Neural cell (in vitro differentiated cells): ENCODE results near the gene CAPZA2.

ENCODE experiments used
- EP300 ChIP-seq: fragments of 450-650 bp; conservative IDR thresholded peaks from 2 replicates; pipeline ENCODE4 v1.6.1; 2014; ENCODE audit warnings: antibody characterized with exemption, mild to moderate bottlenecking, moderate library complexity; ENCODE audit not compliant: poor library complexity, severe bottlenecking
- EZH2 ChIP-seq: fragments of 200-600, 300-800 bp; shearing (Covaris generic), sonication (generic); IDR thresholded peaks from 2 replicates; pipeline ENCODE4 v1.6.1; 2014; ENCODE audit warnings: antibody characterized with exemption, low read length, borderline replicate concordance, mild to moderate bottlenecking; ENCODE audit not compliant: insufficient read depth, poor library complexity, severe bottlenecking
- MXI1 ChIP-seq: fragments of 450-650 bp; conservative IDR thresholded peaks from 2 replicates; pipeline ENCODE4 v1.6.1; 2014; ENCODE audit warnings: antibody characterized with exemption, mild to moderate bottlenecking; ENCODE audit not compliant: poor library complexity, severe bottlenecking
- POLR2AphosphoS5 ChIP-seq: IDR thresholded peaks from 2 replicates; pipeline ENCODE4 v1.6.1; 2012
- TAF1 ChIP-seq: IDR thresholded peaks from 2 replicates; pipeline ENCODE4 v1.6.1; 2012; ENCODE audit warnings: low read depth
- TF ChIP-seq, protein P1 (sequence below): fragments of 450-650 bp; IDR thresholded peaks from 2 replicates; pipeline ENCODE4 v1.5.1; 2014; ENCODE audit warnings: antibody characterized with exemption, mild to moderate bottlenecking, moderate library complexity; ENCODE audit not compliant: poor library complexity, severe bottlenecking
- TF ChIP-seq, protein P2 (sequence below): IDR thresholded peaks from 2 replicates; pipeline ENCODE4 v1.6.1; 2012; ENCODE audit warnings: borderline replicate concordance

DNA sequence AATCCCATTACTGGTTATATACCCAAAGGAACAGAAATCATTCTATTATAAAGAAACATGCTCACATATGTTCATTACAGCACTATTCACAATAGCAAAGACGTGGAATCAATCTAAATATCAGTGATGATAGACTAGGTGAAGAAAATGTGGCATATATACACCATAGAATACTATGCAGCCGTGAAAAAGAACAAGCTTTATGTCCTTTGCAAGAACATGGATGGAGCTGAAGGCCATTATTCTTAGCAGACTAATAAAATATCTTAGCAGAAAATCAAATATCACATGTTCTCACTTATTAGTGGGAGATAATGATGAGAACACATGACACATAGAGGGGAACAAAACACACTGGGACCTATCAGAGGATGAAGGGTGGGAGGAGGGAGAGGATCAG is 38.8 kb downstream of the CAPZA2 start:
- TF ChIP-seq, protein P1, sequence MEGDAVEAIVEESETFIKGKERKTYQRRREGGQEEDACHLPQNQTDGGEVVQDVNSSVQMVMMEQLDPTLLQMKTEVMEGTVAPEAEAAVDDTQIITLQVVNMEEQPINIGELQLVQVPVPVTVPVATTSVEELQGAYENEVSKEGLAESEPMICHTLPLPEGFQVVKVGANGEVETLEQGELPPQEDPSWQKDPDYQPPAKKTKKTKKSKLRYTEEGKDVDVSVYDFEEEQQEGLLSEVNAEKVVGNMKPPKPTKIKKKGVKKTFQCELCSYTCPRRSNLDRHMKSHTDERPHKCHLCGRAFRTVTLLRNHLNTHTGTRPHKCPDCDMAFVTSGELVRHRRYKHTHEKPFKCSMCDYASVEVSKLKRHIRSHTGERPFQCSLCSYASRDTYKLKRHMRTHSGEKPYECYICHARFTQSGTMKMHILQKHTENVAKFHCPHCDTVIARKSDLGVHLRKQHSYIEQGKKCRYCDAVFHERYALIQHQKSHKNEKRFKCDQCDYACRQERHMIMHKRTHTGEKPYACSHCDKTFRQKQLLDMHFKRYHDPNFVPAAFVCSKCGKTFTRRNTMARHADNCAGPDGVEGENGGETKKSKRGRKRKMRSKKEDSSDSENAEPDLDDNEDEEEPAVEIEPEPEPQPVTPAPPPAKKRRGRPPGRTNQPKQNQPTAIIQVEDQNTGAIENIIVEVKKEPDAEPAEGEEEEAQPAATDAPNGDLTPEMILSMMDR: no peak
- TF ChIP-seq EZH2 (no peak), EP300 (no peak), POLR2AphosphoS5 (no peak), MXI1 (no peak), TAF1 (no peak)
- TF ChIP-seq, protein P2, sequence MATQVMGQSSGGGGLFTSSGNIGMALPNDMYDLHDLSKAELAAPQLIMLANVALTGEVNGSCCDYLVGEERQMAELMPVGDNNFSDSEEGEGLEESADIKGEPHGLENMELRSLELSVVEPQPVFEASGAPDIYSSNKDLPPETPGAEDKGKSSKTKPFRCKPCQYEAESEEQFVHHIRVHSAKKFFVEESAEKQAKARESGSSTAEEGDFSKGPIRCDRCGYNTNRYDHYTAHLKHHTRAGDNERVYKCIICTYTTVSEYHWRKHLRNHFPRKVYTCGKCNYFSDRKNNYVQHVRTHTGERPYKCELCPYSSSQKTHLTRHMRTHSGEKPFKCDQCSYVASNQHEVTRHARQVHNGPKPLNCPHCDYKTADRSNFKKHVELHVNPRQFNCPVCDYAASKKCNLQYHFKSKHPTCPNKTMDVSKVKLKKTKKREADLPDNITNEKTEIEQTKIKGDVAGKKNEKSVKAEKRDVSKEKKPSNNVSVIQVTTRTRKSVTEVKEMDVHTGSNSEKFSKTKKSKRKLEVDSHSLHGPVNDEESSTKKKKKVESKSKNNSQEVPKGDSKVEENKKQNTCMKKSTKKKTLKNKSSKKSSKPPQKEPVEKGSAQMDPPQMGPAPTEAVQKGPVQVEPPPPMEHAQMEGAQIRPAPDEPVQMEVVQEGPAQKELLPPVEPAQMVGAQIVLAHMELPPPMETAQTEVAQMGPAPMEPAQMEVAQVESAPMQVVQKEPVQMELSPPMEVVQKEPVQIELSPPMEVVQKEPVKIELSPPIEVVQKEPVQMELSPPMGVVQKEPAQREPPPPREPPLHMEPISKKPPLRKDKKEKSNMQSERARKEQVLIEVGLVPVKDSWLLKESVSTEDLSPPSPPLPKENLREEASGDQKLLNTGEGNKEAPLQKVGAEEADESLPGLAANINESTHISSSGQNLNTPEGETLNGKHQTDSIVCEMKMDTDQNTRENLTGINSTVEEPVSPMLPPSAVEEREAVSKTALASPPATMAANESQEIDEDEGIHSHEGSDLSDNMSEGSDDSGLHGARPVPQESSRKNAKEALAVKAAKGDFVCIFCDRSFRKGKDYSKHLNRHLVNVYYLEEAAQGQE: no peak
